SIG-M5 treated with dmso at 0.1 percent for 504 hours (cell line): ENCODE results near the gene BCL2.

Source experiments
- DNase-seq: peaks from one replicate; lab custom pipeline; 2025; ENCODE audit not compliant: unreplicated experiment; lab: John Stamatoyannopoulos, UW

Gene BCL2

GRCh38 chr18:63098018-63098981 lies 221.3 kb downstream of the BCL2 start:
- DNase-seq: peak; percentile 91

GRCh38 chr18:63097178-63097577 lies 222.4 kb downstream of the BCL2 start:
- DNase-seq: no peak

- DNase-seq: no peak
These were observed 223.2 kb downstream of the BCL2 start for GRCh38 chr18:63096327-63096874.

GRCh38 chr18:63095768-63096167 lies 223.8 kb downstream of the BCL2 start:
- no peak for DNase-seq

- no peak for DNase-seq
These were observed 227.8 kb downstream of the BCL2 start for GRCh38 chr18:63091671-63092364.

- no peak for DNase-seq
These were observed 229.2 kb downstream of the BCL2 start for GRCh38 chr18:63090334-63090733.

GRCh38 chr18:63089041-63089440 lies 230.5 kb downstream of the BCL2 start:
- DNase-seq: no peak

- no peak for DNase-seq
These were observed 231.3 kb downstream of the BCL2 start for GRCh38 chr18:63088262-63088661.

GRCh38 chr18:63087421-63088230 lies 231.9 kb downstream of the BCL2 start:
- no peak for DNase-seq

- no peak for DNase-seq
These were observed 234.0 kb downstream of the BCL2 start for GRCh38 chr18:63085611-63086010.

GRCh38 chr18:63084219-63084618 lies 235.3 kb downstream of the BCL2 start:
- no peak for DNase-seq

- no peak for DNase-seq
These were observed 236.0 kb downstream of the BCL2 start for GRCh38 chr18:63083555-63083954.

- no peak for DNase-seq
These were observed 236.5 kb downstream of the BCL2 start for GRCh38 chr18:63083020-63083531.

GRCh38 chr18:63082366-63083019 lies 237.1 kb downstream of the BCL2 start:
- no peak for DNase-seq

GRCh38 chr18:63079114-63079513 lies 240.5 kb downstream of the BCL2 start:
- peak; percentile 90 for DNase-seq

GRCh38 chr18:63078471-63078870 lies 241.1 kb downstream of the BCL2 start:
- DNase-seq: peak; percentile 97

GRCh38 chr18:63074981-63075404 lies 244.6 kb downstream of the BCL2 start:
- peak; percentile 83 for DNase-seq

- DNase-seq: no peak
These were observed 246.1 kb downstream of the BCL2 start for GRCh38 chr18:63073481-63073880.
